Prostate gland (tissue), 2 donors: ENCODE measurements around the gene ECEL1.
"Not testable (repeated sequence)": the region's sequence is repeated elsewhere in the genome, so short reads cannot be mapped to it uniquely, and the experiment has no call there.

ENCODE experiments used
- POLR2A ChIP-seq: fragments of 450-650 bp; IDR thresholded peaks from one replicate; pipeline ENCODE4 v1.6.1; 2016; ENCODE audit warnings: antibody characterized with exemption, mild to moderate bottlenecking
- POLR2AphosphoS5 ChIP-seq: sonication (generic); formaldehyde crosslinking; IDR thresholded peaks from one replicate; pipeline ENCODE4 v1.6.1; 2017; ENCODE audit warnings: antibody characterized with exemption
- TF ChIP-seq, protein P1 (sequence below), 4 experiments: fragments of 200-600 bp in 2 of 4; fragments of 450-650 bp in 2 of 4; sonication (generic) in 2 of 4; IDR thresholded peaks; 1 replicate in 3 of 4; 2 replicates in 1 of 4; pipeline ENCODE4 v1.5.1; 2016 to 2019; ENCODE audit warnings: antibody characterized with exemption in 4 of 4, mild to moderate bottlenecking in 2 of 4, moderate library complexity in 2 of 4

DNA sequence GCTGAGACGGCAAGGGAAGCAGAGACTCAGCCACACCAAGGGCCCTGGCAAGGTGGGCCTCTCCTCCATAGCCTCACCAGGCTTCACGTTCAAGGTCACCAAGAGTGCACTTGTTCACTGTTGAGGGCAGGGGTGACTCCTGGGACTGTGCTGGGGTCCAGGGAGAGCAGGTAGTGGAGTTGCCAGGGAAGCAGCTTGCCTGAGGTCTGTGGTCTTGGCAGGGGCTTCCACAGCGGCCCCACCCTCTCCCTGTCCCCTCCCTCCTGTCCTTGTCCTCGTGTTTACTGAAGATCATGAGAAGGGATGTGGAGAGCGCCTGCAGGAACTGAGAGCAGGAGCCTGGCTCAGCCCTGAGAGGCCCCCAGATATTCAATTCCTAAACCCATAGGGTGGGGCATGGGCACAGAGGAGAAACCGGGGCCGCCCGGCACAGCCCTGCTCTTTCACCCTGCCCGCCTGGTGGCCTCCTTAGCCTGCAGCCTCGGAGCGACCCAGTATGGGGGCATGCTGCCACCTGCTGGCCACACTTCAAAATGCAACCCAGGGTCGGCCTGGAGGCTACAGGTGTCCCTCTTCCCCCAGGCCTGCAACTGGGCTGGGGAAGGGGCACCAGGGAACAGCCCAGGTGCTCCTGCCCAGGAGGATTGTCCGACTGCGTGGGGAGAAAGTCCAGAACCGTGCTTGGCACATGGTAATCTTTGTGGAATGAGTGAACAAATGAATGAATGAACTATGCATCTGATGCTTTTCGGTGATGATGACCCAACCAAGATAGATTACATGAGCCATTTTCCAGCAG is 47.2 kb downstream of the ECEL1 start:
- TF ChIP-seq, protein P1, sequence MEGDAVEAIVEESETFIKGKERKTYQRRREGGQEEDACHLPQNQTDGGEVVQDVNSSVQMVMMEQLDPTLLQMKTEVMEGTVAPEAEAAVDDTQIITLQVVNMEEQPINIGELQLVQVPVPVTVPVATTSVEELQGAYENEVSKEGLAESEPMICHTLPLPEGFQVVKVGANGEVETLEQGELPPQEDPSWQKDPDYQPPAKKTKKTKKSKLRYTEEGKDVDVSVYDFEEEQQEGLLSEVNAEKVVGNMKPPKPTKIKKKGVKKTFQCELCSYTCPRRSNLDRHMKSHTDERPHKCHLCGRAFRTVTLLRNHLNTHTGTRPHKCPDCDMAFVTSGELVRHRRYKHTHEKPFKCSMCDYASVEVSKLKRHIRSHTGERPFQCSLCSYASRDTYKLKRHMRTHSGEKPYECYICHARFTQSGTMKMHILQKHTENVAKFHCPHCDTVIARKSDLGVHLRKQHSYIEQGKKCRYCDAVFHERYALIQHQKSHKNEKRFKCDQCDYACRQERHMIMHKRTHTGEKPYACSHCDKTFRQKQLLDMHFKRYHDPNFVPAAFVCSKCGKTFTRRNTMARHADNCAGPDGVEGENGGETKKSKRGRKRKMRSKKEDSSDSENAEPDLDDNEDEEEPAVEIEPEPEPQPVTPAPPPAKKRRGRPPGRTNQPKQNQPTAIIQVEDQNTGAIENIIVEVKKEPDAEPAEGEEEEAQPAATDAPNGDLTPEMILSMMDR (IDR thresholded peaks at IDR 0.05) = peak; percentile 80 to 98 (median 90)
- not testable (repeated sequence) for TF ChIP-seq POLR2AphosphoS5, POLR2A
